HepG2 (cell line): ENCODE measurements around the gene NSD2. TPM values are rescaled to one million over a fixed set of nuclear protein-coding genes. Genes with fewer than 3 reads are reported as not detected.

Experiments
- ATAC-seq: fragments of 200-7000 bp; cut with Tn5 transposase; 3 replicates; pipeline ENCODE4 v1.9.1; 2020; ENCODE audit warnings: mild to moderate bottlenecking, moderate library complexity
- BruUV-seq: library from RNA; stranded (reverse); fragments of 400-500 nt; replicated peaks from 2 replicates; lab custom pipeline; 2021; lab: Mats Ljungman, UMichigan
- CTCF ChIA-PET: fragments of 300-600 bp; formaldehyde crosslinking; extraction: SDS; loops from one replicate; lab custom pipeline; 2021; ENCODE audit warnings: low total read pairs, inconsistent platforms, low intra/inter-chr PET ratio; lab: Yijun Ruan, JAX
- POLR2A ChIA-PET: fragments of 350-600 bp; sonication (Branson Sonifier 250); formaldehyde crosslinking; loops from one replicate; lab custom pipeline; 2020; ENCODE audit warnings: antibody characterized with exemption, inconsistent platforms; lab: Yijun Ruan, JAX
- DNase-seq: peaks from one replicate; pipeline ENCODE4 v3.0.0-alpha.2; 2015; ENCODE audit warnings: low spot score
- FAIRE-seq: peaks from 3 replicates; lab custom pipeline; 2011; peaks lifted over from hg19 to GRCh38; lab: Jason Lieb, UNC
- H2AFZ ChIP-seq: one replicate; pipeline ENCODE4 v1.6.1; 2011; ENCODE audit warnings: low read length, inconsistent platforms
- H3K27ac ChIP-seq: fragments of 300-600 bp; 3 replicates; pipeline ENCODE4 v1.8.0; 2011; ENCODE audit warnings: mixed run types, mild to moderate bottlenecking, mixed read lengths, low read length, inconsistent platforms; ENCODE audit not compliant: insufficient read depth; ENCODE audit errors: extremely low read length
- H3K27me3 ChIP-seq, 2 experiments: fragments of 200-600 bp in 1 of 2; 2 replicates in 1 of 2; 3 replicates in 1 of 2; pipeline versions ENCODE4 v1.6.0 to v1.8.0; 2011; ENCODE audit warnings: low read length in 2 of 2, mild to moderate bottlenecking in 2 of 2, moderate library complexity in 2 of 2, inconsistent platforms in 1 of 2; ENCODE audit not compliant: insufficient read depth in 2 of 2, control insufficient read depth in 1 of 2
- H3K36me3 ChIP-seq, 2 experiments: fragments of 200-600 bp in 1 of 2; replicated peaks in 1 of 2; 2 replicates in 1 of 2; 3 replicates in 1 of 2; pipeline versions ENCODE4 v1.5.1 to v1.8.0; 2011; ENCODE audit warnings: low read length in 2 of 2, inconsistent platforms in 1 of 2; ENCODE audit not compliant: insufficient read depth in 2 of 2, control insufficient read depth in 1 of 2
- H3K4me1 ChIP-seq: 2 replicates; pipeline ENCODE4 v1.5.1; 2012; ENCODE audit warnings: low read length, inconsistent platforms; ENCODE audit not compliant: insufficient read depth
- H3K4me2 ChIP-seq: 2 replicates; pipeline ENCODE4 v1.6.0; 2011; ENCODE audit warnings: low read depth, low read length, inconsistent platforms
- H3K4me3 ChIP-seq, 3 experiments: fragments of 200-600 bp in 1 of 3; sonication (generic), shearing (Covaris generic) in 1 of 3; replicated peaks in 1 of 3; 2 replicates each; pipeline ENCODE4 v1.5.1; 2011 to 2016; ENCODE audit warnings: low read length in 3 of 3, inconsistent platforms in 2 of 3, low read depth in 2 of 3, mild to moderate bottlenecking in 2 of 3, control low read depth in 1 of 3, mixed read lengths in 1 of 3; ENCODE audit not compliant: insufficient read depth in 1 of 3
- H3K79me2 ChIP-seq: one replicate; pipeline ENCODE4 v1.6.1; 2011; ENCODE audit warnings: low read length, inconsistent platforms; ENCODE audit not compliant: insufficient read depth
- H3K9ac ChIP-seq: 2 replicates; pipeline ENCODE4 v1.6.0; 2011; ENCODE audit warnings: mild to moderate bottlenecking, low read depth, low read length, inconsistent platforms; ENCODE audit not compliant: insufficient read depth
- H3K9me3 ChIP-seq: 2 replicates; pipeline ENCODE4 v1.5.1; 2012; ENCODE audit warnings: mild to moderate bottlenecking, low read length
- H4K20me1 ChIP-seq: 2 replicates; pipeline ENCODE4 v1.6.0; 2011; ENCODE audit warnings: inconsistent platforms, mild to moderate bottlenecking, low read length, moderate library complexity; ENCODE audit not compliant: insufficient read depth
- CAMTA2 ChIP-seq: sonication (generic); formaldehyde crosslinking; IDR thresholded peaks from 2 replicates; pipeline ENCODE4 v1.4.0; 2020; ENCODE audit warnings: mild to moderate bottlenecking, missing genetic modification reagents, borderline replicate concordance
- HOXD1 ChIP-seq: sonication (generic); formaldehyde crosslinking; IDR thresholded peaks from 2 replicates; pipeline ENCODE4 v1.5.0; 2020; ENCODE audit warnings: missing genetic modification reagents
- LCORL ChIP-seq, 2 experiments: fragments of 450-650 bp in 1 of 2; sonication (generic) in 1 of 2; formaldehyde crosslinking in 1 of 2; IDR thresholded peaks; 2 replicates each; pipeline versions ENCODE4 v1.5.0 to v1.6.1; 2017 to 2020; ENCODE audit warnings: antibody characterized with exemption in 1 of 2, missing genetic modification reagents in 1 of 2
- PATZ1 ChIP-seq: sonication (generic); formaldehyde crosslinking; IDR thresholded peaks from 2 replicates; pipeline ENCODE4 v1.4.0; 2020; ENCODE audit warnings: missing genetic modification reagents
- SATB2 ChIP-seq: sonication (generic); formaldehyde crosslinking; IDR thresholded peaks from 2 replicates; pipeline ENCODE4 v1.5.0; 2020; ENCODE audit warnings: missing genetic modification reagents
- SIN3B ChIP-seq: fragments of 150-350 bp; IDR thresholded peaks from 2 replicates; pipeline ENCODE4 v1.6.1; 2014; ENCODE audit warnings: low read length
- SIX1 ChIP-seq: sonication (generic); formaldehyde crosslinking; IDR thresholded peaks from 2 replicates; pipeline ENCODE4 v1.4.0; 2020; ENCODE audit warnings: missing genetic modification reagents, borderline replicate concordance
- SP2 ChIP-seq: sonication (generic); formaldehyde crosslinking; IDR thresholded peaks from 2 replicates; pipeline ENCODE4 v1.5.1; 2020; ENCODE audit warnings: mild to moderate bottlenecking, missing genetic modification reagents
- XBP1 ChIP-seq: sonication (generic); formaldehyde crosslinking; IDR thresholded peaks from 2 replicates; pipeline ENCODE4 v1.5.0; 2020; ENCODE audit warnings: missing genetic modification reagents
- ZFP82 ChIP-seq: sonication (generic); formaldehyde crosslinking; IDR thresholded peaks from 2 replicates; pipeline ENCODE4 v1.5.1; 2020; ENCODE audit warnings: mild to moderate bottlenecking, missing genetic modification reagents, borderline replicate concordance
- ZMYM3 ChIP-seq: sonication (generic); formaldehyde crosslinking; IDR thresholded peaks from 2 replicates; pipeline ENCODE4 v1.5.1; 2020; ENCODE audit warnings: mild to moderate bottlenecking, missing genetic modification reagents
- ZNF138 ChIP-seq: sonication (generic); formaldehyde crosslinking; IDR thresholded peaks from 2 replicates; pipeline ENCODE4 v1.5.0; 2020; ENCODE audit warnings: mild to moderate bottlenecking, low read depth, missing genetic modification reagents
- ZNF317 ChIP-seq: sonication (generic); formaldehyde crosslinking; IDR thresholded peaks from 2 replicates; pipeline ENCODE4 v1.5.0; 2020; ENCODE audit warnings: mild to moderate bottlenecking, missing genetic modification reagents
- ZNF331 ChIP-seq: sonication (generic); formaldehyde crosslinking; IDR thresholded peaks from 2 replicates; pipeline ENCODE4 v1.4.0; 2020; ENCODE audit warnings: missing genetic modification reagents
- ZNF740 ChIP-seq: sonication (generic); formaldehyde crosslinking; IDR thresholded peaks from 2 replicates; pipeline ENCODE4 v1.4.0; 2020; ENCODE audit warnings: missing genetic modification reagents
- WGBS: methylation state at CpG from one replicate; pipeline ENCODE4 v1.1.6; 2017; ENCODE audit warnings: low lambda C conversion rate; 5-methylcytosine and 5-hydroxymethylcytosine counted together
- in situ Hi-C: cut with HindIII; loops from 2 replicates; pipeline ENCODE4 v1.10.0; 2017; ENCODE audit warnings: low pct_unique_long_range_greater_than_20kb; ENCODE audit not compliant: extremely low pct_ligation_motif_present
- intact Hi-C: fragments of 100-400 bp; cut with micrococcal nuclease; formaldehyde crosslinking; loops from one replicate; pipeline ENCODE4 v1.10.0; 2022; ENCODE audit not compliant: unreplicated experiment
- polyA plus RNA-seq, 8 experiments: library from polyadenylated mRNA; depleted of rRNA in 3 of 8; stranded (reverse) in 7 of 8; unstranded in 1 of 8; fragments of >200 nt; fragmentation: Illumina TruSeq in 4 of 8; extraction: Trizol in 4 of 8; gene quantifications; 2 replicates each; pipeline versions ENCODE4 v1.2.1 to v1.2.3, GENCODE V29; 2011 to 2016; ENCODE audit warnings: low read depth in 4 of 8, missing spikeins in 1 of 8, mixed read lengths in 1 of 8; ENCODE audit not compliant: insufficient read depth in 1 of 8
- total RNA-seq, 5 experiments: library from RNA; depleted of rRNA; stranded (reverse); fragments of >200 nt; fragmentation: Illumina TruSeq; extraction: Trizol; gene quantifications; 2 replicates each; pipeline ENCODE4 v1.2.3, GENCODE V29; 2016; ENCODE audit warnings: low read depth in 1 of 5

NSD2 gene
- total and polyA plus RNA-seq, 2 of the 13 experiments (the other 11 are each of a cell fraction or from before 2014, with no cell fraction given) = 22.0 to 65.9 TPM

- Histone ChIP-seq H3K79me2 (peaks cover 50% of the 10 kb centered on the region), H3K27ac (peak overlapping the region; percentile 98), H3K4me3 (peak overlapping the region; percentile 80 to 100 (median 99)), H3K36me3 (peaks cover 1 to 22% of the 10 kb centered on the region in 2 experiments; a peak in 3 of 5 replicates), H3K4me1 (peaks cover 26% of the 10 kb centered on the region), H4K20me1 (peaks cover 13% of the 10 kb centered on the region), H3K9me3 (no peaks in the 10 kb centered on the region), H2AFZ (no peak overlapping the region), H3K9ac (peak overlapping the region; percentile 99), H3K27me3 (no peaks in the 10 kb centered on the region; a peak in 1 of 5 replicates), H3K4me2 (peak overlapping the region; percentile 95)
- FAIRE-seq (no peak), DNase-seq (no peak), ATAC-seq (no peak)
- in situ Hi-C loops (loop anchor here (25.0 kb wide), 1 partner anchor 179 kb away; no protein-coding TSS in a partner anchor), intact Hi-C loops (loop anchor here (5.0 kb wide), 1 partner anchor 439 kb away; no protein-coding TSS in a partner anchor)
- ChIA-PET CTCF (no interaction called here), POLR2A (no interaction called here)
- 2% methylated on average over 46 of the region's 57 CpGs for WGBS
- TF ChIP-seq SATB2 (CRISPR knock-in tag) (0 out of 2 replicates have a peak, but pooled peaks have one; percentile 4), ZFP82 (CRISPR knock-in tag) (no peak; the same call in 1 of the 2 replicates), SP2 (no peak), ZMYM3 (CRISPR knock-in tag) (no peak)
- no TSS peak for BruUV-seq
Observed at GRCh38 chr4:2007804-2008670, 136.8 kb downstream of the NSD2 start.

- Histone ChIP-seq H2AFZ (no peak overlapping the region), H3K27me3 (no peaks in the 10 kb centered on the region; a peak in 1 of 5 replicates), H3K27ac (peak overlapping the region; percentile 98), H3K4me2 (peak overlapping the region; percentile 39; the same call in 1 of the 2 replicates), H3K4me3 (peak overlapping the region; percentile 80 to 100 (median 99)), H3K9me3 (no peaks in the 10 kb centered on the region), H3K9ac (peak overlapping the region; percentile 99), H3K79me2 (peaks cover 45% of the 10 kb centered on the region), H3K4me1 (peaks cover 26% of the 10 kb centered on the region), H3K36me3 (peaks cover 1 to 17% of the 10 kb centered on the region in 2 experiments; a peak in 3 of 5 replicates), H4K20me1 (peaks cover 13% of the 10 kb centered on the region)
- in situ Hi-C loops (loop anchor here (25.0 kb wide), 1 partner anchor 179 kb away; no protein-coding TSS in a partner anchor), intact Hi-C loops (loop anchor here (5.0 kb wide), 1 partner anchor 439 kb away; no protein-coding TSS in a partner anchor)
- ChIA-PET CTCF (no interaction called here), POLR2A (no interaction called here)
- no peak for DNase-seq
- WGBS = 0% methylated on average over 7 of the region's 27 CpGs
- peak; percentile 31 for ATAC-seq
- FAIRE-seq = no peak
- BruUV-seq = no TSS peak
- TF ChIP-seq ZNF317 (0 out of 2 replicates have a peak, but pooled peaks have one; percentile 53), ZNF331 (no peak), ZNF740 (CRISPR knock-in tag) (peak; percentile 50; the same call in 1 of the 2 replicates), ZNF138 (CRISPR knock-in tag) (peak; percentile 27; the same call in 1 of the 2 replicates), SIX1 (CRISPR knock-in tag) (0 out of 2 replicates have a peak, but pooled peaks have one; percentile 3), CAMTA2 (peak; percentile 17; the same call in 1 of the 2 replicates), LCORL (IDR thresholded peaks at IDR 0.05) (no peak), LCORL (CRISPR knock-in tag; IDR thresholded peaks at IDR 0.05) (no peak), XBP1 (CRISPR knock-in tag) (0 out of 2 replicates have a peak, but pooled peaks have one; percentile 62), PATZ1 (peak; percentile 82), HOXD1 (CRISPR knock-in tag) (0 out of 2 replicates have a peak, but pooled peaks have one; percentile 16), SIN3B (no peak)
Observed at GRCh38 chr4:2008671-2008920, 137.4 kb downstream of the NSD2 start.
